HG02943 (cell line): ENCODE measurements around the gene POMT2.

ENCODE experiments used
- ATAC-seq: cut with Tn5 transposase; IDR thresholded peaks from one replicate; pipeline ENCODE4 v1.9.1; 2021; ENCODE audit warnings: mild to moderate bottlenecking, low read depth, moderate library complexity; ENCODE audit not compliant: unreplicated experiment

POMT2 gene

DNA sequence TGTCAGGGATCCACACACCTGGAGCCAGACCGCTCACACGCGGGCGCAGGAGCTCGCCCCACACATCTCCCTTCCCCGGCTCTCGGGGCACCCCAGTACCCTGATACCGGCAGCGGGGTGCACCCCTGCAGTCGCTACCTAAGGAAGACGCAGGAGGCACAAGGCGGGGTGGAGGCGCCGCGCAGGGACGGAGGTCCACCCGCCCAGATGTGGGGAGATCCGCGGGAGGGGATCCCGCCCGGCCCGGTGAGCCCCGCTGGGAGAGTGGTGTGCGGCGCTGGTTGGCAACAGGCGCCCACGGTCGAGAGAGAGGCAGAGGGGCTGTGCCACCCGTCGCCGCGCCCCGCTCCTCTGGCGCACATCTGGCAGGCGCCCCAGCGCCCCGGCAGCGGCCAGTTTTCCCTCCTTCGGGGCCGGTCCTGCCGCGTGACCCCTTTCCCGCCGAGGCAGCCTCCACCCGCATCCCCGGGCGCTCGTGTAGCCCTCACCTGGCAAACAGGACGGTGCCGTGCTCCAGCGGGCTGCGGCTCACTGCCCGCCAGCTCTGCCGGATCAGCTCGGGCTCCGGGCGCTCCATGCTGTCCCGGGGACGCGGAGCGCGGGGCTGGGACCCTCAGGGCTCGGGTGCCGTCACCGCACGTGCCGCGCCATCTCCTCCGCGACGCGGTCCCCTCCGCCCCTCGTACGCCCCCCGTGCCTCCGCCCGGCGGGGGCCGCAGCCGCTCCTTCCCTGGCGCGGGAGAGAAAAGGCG is 50.1 kb downstream of the POMT2 start:
- ATAC-seq, result no peak

GRCh38 chr14:77268989-77269600 is 51.6 kb downstream of the POMT2 start:
- ATAC-seq, result no peak

DNA sequence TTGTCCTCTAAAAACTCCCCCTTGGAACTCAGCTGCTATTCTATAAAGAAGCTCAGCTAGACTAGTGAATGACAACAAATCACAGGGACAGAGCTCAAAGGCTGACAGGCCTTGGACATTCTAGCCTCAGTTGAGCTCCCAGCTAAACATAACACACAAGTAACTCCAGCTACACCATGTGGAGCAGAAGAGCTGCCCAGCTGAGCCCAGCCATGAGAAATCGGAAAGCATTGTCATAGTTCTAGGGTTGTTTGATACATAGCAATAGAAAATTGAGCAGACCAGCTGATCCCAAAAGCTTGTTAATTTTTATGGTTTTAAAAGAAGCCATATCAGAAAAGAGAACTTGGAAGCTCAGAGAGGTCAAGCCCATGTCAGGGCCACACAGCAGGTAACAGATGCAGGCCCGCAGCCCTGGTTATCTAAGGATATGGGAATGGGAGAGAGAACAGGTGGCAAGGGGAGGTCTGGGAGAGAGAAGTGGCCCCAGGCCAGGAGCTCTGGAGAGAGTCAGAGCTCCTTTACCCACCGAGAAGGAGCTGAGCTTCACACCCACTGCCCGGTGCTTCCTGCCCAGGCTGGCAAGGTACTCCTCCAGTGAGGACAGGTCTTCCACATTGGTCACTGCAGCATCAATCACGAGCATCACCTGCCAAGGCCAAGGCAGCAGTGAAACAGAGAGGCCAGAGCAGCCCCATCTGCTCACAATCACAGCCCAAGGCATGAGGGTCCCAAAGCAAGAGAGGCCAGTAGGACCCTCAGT is 52.6 kb downstream of the POMT2 start:
- no peak for ATAC-seq

DNA sequence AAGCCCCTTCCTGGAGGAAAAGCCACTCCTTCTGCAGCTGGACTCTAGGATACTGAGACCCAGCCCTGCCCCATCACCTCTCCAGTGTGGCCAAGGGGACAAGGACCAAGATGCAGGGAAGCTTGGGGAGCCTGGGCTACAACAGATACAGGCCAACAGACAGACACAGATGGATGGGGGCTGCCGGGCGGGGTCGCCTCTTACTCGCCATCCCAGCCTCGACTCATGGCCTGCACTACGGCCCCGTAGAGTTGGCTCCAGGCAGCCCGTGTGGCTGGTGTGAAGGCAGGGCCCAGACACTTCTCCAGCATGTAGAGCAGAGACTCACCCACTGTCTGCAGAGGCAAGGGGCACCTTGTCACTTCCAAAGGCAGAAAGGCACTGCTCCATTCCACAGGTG is 54.3 kb downstream of the POMT2 start:
- no peak for ATAC-seq

DNA sequence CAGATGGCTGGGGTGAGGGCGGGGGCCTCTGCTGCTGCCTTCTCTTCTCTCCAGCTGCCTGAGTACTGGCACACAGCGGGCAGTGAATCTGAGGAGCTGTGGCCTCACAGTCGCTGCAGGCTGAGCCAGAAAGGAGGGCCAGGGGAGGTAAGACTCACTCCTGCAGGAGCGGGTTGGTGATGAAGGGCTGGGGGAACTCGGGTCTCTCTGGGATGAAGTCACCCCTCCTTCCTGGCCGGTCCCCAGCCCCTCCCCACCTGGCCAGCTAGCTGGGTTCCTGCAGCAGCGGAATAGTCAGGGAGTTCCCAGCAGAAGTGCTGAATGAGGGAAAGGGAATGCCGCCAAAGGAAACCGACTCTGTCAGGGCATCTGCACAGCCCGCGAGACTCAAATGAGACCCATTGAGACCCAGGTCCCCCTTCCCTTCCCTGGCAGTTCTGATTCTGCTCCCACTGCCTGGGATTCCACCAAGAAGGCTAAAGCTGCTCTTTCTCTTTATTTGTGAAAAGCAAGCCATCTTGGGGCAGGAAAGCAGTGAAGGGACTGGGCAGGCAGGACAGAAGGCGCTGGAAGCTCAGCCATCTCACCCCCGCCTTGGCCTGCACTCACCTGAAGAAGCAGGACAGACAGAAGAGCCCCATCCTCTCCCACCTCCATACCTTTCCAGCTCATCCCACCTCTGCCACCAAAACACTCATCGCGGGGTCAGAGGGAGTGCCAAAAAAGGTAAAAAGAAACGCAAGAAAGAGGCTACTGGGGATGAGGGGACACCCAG is 54.9 kb downstream of the POMT2 start:
- no peak for ATAC-seq

- ATAC-seq, result no peak
These were observed 55.5 kb downstream of the POMT2 start for GRCh38 chr14:77265187-77265515.

GRCh38 chr14:77264466-77265186 is 56.1 kb downstream of the POMT2 start:
- ATAC-seq, result no peak

DNA sequence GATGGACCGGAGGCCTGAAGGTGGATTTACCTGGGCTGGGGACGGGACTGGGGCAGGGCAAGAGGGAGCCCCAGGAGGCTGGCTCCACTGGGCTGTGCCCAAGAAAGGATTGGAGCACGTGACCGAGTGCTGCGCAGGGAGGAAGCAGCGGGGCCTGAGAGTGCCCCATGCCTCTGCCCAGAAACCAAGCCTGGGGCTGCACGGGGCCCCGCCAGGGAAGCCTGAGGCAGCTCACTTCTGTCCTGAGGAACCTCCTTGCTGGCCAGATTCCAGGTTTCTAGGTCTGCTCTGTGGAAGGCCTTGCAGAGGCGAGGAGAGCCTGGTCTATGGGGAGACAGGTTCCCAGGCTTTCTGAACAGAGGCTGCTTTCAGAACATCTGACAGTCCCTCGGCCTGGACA is 60.1 kb downstream of the POMT2 start:
- no peak for ATAC-seq

GRCh38 chr14:77260199-77260598 is 60.5 kb downstream of the POMT2 start:
- no peak for ATAC-seq

GRCh38 chr14:77259025-77259715 is 61.5 kb downstream of the POMT2 start:
- ATAC-seq, result no peak

- no peak for ATAC-seq
These were observed 62.1 kb downstream of the POMT2 start for GRCh38 chr14:77258566-77258965.

- ATAC-seq, result no peak
These were observed 63.0 kb downstream of the POMT2 start for GRCh38 chr14:77257700-77258099.

DNA sequence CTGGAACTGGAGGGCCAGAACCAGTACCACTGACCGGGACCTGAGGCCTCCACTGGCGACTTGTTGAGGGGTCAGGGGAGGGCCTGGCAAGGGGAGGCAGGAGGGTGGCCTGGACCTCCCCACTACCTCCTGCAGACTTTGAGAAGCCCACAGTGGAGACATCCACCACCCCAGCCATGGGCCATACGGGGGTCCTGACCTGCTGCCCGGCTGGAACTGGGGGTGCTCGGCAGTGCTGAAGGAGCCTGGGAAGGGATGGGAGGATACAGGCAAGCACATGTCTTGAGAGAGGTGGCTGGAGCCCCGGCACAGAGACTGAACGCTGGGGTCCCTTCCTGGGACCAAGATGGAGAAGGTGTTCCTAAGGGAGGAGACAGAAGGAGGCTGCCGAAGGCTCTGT is 64.0 kb downstream of the POMT2 start:
- no peak for ATAC-seq

DNA sequence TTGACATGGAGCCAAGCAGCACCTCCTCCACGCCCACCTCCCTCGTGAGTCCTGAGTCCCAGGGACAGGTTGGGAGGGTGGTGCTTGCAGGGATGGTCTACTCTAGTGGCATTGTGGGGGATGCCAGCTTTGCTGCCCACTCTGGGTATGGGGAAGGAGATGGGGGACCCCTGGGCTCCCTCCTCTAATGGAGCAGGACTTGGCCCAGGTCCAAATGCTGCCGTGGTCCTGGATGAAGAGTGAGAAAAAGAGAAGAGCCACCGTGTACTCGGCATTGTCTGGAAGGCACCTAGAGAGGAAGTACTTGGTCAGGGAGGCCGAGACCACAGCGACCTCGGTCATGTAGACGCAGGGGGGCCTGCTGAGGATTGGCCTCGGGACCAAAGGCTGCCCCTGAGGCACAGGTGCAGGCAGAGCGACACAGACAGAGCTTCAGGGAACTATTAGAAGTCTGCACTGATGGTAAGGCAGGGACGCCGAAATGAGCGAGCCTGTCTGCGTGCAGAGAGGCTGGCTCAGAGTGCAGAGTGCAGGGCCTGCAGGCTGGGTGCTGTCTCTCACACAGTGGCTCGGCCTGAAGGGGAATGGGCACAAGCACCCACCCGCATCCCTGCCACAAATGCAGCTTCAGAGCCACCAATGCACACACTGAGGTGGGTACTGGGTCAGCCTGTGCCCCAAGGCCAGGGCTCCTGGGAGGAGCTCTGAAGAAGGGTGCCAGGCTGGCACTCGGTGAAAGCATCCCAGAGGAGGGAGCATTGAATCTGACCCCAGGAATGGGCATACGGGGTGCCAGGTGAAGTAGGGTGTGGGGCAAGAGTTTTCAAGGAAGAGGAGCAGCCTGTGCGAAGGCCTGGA is 67.1 kb downstream of the POMT2 start:
- ATAC-seq, result no peak

GRCh38 chr14:77251870-77252269 is 68.8 kb downstream of the POMT2 start:
- ATAC-seq, result no peak

- no peak for ATAC-seq
These were observed 69.8 kb downstream of the POMT2 start for GRCh38 chr14:77250927-77251326.

GRCh38 chr14:77249286-77249685 is 71.4 kb downstream of the POMT2 start:
- ATAC-seq, result no peak

GRCh38 chr14:77248666-77249065 is 72.0 kb downstream of the POMT2 start:
- ATAC-seq, result no peak

DNA sequence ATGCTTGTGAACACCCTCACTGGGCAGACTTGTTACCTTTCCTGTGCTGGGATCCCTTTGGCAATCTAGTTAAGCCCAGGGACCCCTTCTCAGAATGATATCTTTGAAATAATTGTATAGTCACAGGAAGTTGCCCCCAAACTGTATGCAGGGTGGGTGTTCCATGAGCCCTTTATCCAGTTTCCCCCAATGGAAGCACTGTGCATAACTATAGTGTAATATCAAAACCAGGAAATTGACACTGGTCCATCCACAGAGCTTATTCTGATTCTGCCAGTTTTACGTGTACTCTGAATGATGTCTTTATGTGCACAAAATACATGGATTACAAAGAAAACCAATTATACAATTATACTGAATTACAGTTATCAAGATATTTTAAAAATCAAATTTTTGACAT is 73.9 kb downstream of the POMT2 start:
- no peak for ATAC-seq
